Measurements from ENCODE around the gene MVB12B.

The MVB12B gene

GRCh38 chr9:126327006-126327713 lies 531 bp downstream of the MVB12B start:
- Histone ChIP-seq H3K4me1 (ENCODE audit: control insufficient read depth, insufficient read depth, low read length) (no peaks in the 10 kb centered on the region), H3K27me3 (ENCODE audit: control insufficient read depth, insufficient read depth, low read length) (peaks cover 4% of the 10 kb centered on the region), H3K36me3 (ENCODE audit: control insufficient read depth, insufficient read depth, low read length) (no peaks in the 10 kb centered on the region), H3K9ac (ENCODE audit: low read length) (peak overlapping the region; percentile 70), H3K4me3 (ENCODE audit: low read length) (peak overlapping the region; percentile 36), H3K9me3 (ENCODE audit: control insufficient read depth, low read length) (no peaks in the 10 kb centered on the region)

GRCh38 chr9:126327714-126328185 lies 1.1 kb downstream of the MVB12B start:
- Histone ChIP-seq H3K4me1 (ENCODE audit: control insufficient read depth, insufficient read depth, low read length) (no peaks in the 10 kb centered on the region), H3K4me3 (ENCODE audit: low read length) (no peak overlapping the region), H3K36me3 (ENCODE audit: control insufficient read depth, insufficient read depth, low read length) (no peaks in the 10 kb centered on the region), H3K27me3 (ENCODE audit: control insufficient read depth, insufficient read depth, low read length) (peaks cover 4% of the 10 kb centered on the region), H3K9ac (ENCODE audit: low read length) (peak overlapping the region; percentile 70), H3K9me3 (ENCODE audit: control insufficient read depth, low read length) (no peaks in the 10 kb centered on the region)

GRCh38 chr9:126328407-126328806 lies 1.8 kb downstream of the MVB12B start:
- Histone ChIP-seq H3K4me1 (ENCODE audit: control insufficient read depth, insufficient read depth, low read length) (no peaks in the 10 kb centered on the region), H3K9ac (ENCODE audit: low read length) (no peak overlapping the region), H3K27me3 (ENCODE audit: control insufficient read depth, insufficient read depth, low read length) (peaks cover 4% of the 10 kb centered on the region), H3K4me3 (ENCODE audit: low read length) (no peak overlapping the region), H3K9me3 (ENCODE audit: control insufficient read depth, low read length) (no peaks in the 10 kb centered on the region), H3K36me3 (ENCODE audit: control insufficient read depth, insufficient read depth, low read length) (no peaks in the 10 kb centered on the region)

GRCh38 chr9:126329476-126330275 lies 3.0 kb downstream of the MVB12B start:
- no peaks in the 10 kb centered on the region for H3K36me3 ChIP-seq (ENCODE audit: control insufficient read depth, insufficient read depth, low read length)
- H3K4me3 ChIP-seq (ENCODE audit: low read length), result no peak overlapping the region
- no peaks in the 10 kb centered on the region for H3K9me3 ChIP-seq (ENCODE audit: control insufficient read depth, low read length)
- peaks cover 4% of the 10 kb centered on the region for H3K27me3 ChIP-seq (ENCODE audit: control insufficient read depth, insufficient read depth, low read length)
- H3K9ac ChIP-seq (ENCODE audit: low read length), result no peak overlapping the region
- H3K4me1 ChIP-seq (ENCODE audit: control insufficient read depth, insufficient read depth, low read length), result peaks cover 10% of the 10 kb centered on the region

GRCh38 chr9:126330536-126330935 lies 3.9 kb downstream of the MVB12B start:
- H3K9me3 ChIP-seq (ENCODE audit: control insufficient read depth, low read length), result no peaks in the 10 kb centered on the region
- peaks cover 12% of the 10 kb centered on the region for H3K4me1 ChIP-seq (ENCODE audit: control insufficient read depth, insufficient read depth, low read length)
- H3K36me3 ChIP-seq (ENCODE audit: control insufficient read depth, insufficient read depth, low read length), result no peaks in the 10 kb centered on the region
- no peak overlapping the region for H3K9ac ChIP-seq (ENCODE audit: low read length)
- no peak overlapping the region for H3K4me3 ChIP-seq (ENCODE audit: low read length)
- peaks cover 4% of the 10 kb centered on the region for H3K27me3 ChIP-seq (ENCODE audit: control insufficient read depth, insufficient read depth, low read length)

- Histone ChIP-seq H3K4me1 (ENCODE audit: control insufficient read depth, insufficient read depth, low read length) (peaks cover 12% of the 10 kb centered on the region), H3K4me3 (ENCODE audit: low read length) (no peak overlapping the region), H3K9me3 (ENCODE audit: control insufficient read depth, low read length) (no peaks in the 10 kb centered on the region), H3K27me3 (ENCODE audit: control insufficient read depth, insufficient read depth, low read length) (peaks cover 3% of the 10 kb centered on the region), H3K9ac (ENCODE audit: low read length) (no peak overlapping the region), H3K36me3 (ENCODE audit: control insufficient read depth, insufficient read depth, low read length) (no peaks in the 10 kb centered on the region)
These were observed 5.5 kb downstream of the MVB12B start for GRCh38 chr9:126331964-126332748.

- H3K27me3 ChIP-seq (ENCODE audit: control insufficient read depth, insufficient read depth, low read length), result no peaks in the 10 kb centered on the region
- no peak overlapping the region for H3K9ac ChIP-seq (ENCODE audit: low read length)
- H3K36me3 ChIP-seq (ENCODE audit: control insufficient read depth, insufficient read depth, low read length), result no peaks in the 10 kb centered on the region
- no peaks in the 10 kb centered on the region for H3K9me3 ChIP-seq (ENCODE audit: control insufficient read depth, low read length)
- H3K4me1 ChIP-seq (ENCODE audit: control insufficient read depth, insufficient read depth, low read length), result peaks cover 12% of the 10 kb centered on the region
- H3K4me3 ChIP-seq (ENCODE audit: low read length), result no peak overlapping the region
These were observed 8.3 kb downstream of the MVB12B start for GRCh38 chr9:126334721-126335621.

GRCh38 chr9:126335837-126336735 lies 9.5 kb downstream of the MVB12B start:
- H3K4me3 ChIP-seq (ENCODE audit: low read length), result no peak overlapping the region
- H3K9me3 ChIP-seq (ENCODE audit: control insufficient read depth, low read length), result no peaks in the 10 kb centered on the region
- peaks cover 12% of the 10 kb centered on the region for H3K4me1 ChIP-seq (ENCODE audit: control insufficient read depth, insufficient read depth, low read length)
- H3K36me3 ChIP-seq (ENCODE audit: control insufficient read depth, insufficient read depth, low read length), result no peaks in the 10 kb centered on the region
- no peaks in the 10 kb centered on the region for H3K27me3 ChIP-seq (ENCODE audit: control insufficient read depth, insufficient read depth, low read length)
- H3K9ac ChIP-seq (ENCODE audit: low read length), result no peak overlapping the region

- Histone ChIP-seq H3K9me3 (ENCODE audit: control insufficient read depth, low read length) (no peaks in the 10 kb centered on the region), H3K9ac (ENCODE audit: low read length) (no peak overlapping the region), H3K27me3 (ENCODE audit: control insufficient read depth, insufficient read depth, low read length) (no peaks in the 10 kb centered on the region), H3K4me3 (ENCODE audit: low read length) (no peak overlapping the region), H3K36me3 (ENCODE audit: control insufficient read depth, insufficient read depth, low read length) (no peaks in the 10 kb centered on the region), H3K4me1 (ENCODE audit: control insufficient read depth, insufficient read depth, low read length) (peaks cover 12% of the 10 kb centered on the region)
These were observed 10.2 kb downstream of the MVB12B start for GRCh38 chr9:126336736-126337325.

GRCh38 chr9:126337729-126338372 lies 11.2 kb downstream of the MVB12B start:
- peaks cover 12% of the 10 kb centered on the region for H3K4me1 ChIP-seq (ENCODE audit: control insufficient read depth, insufficient read depth, low read length)
- H3K27me3 ChIP-seq (ENCODE audit: control insufficient read depth, insufficient read depth, low read length), result no peaks in the 10 kb centered on the region
- no peaks in the 10 kb centered on the region for H3K9me3 ChIP-seq (ENCODE audit: control insufficient read depth, low read length)
- no peak overlapping the region for H3K4me3 ChIP-seq (ENCODE audit: low read length)
- no peak overlapping the region for H3K9ac ChIP-seq (ENCODE audit: low read length)
- H3K36me3 ChIP-seq (ENCODE audit: control insufficient read depth, insufficient read depth, low read length), result no peaks in the 10 kb centered on the region
